K562 (cell line): ENCODE results near the gene RNF44. TPM values are rescaled to one million over a fixed set of nuclear protein-coding genes. Genes with fewer than 3 reads are reported as not detected.

Experiments used
- CBX1 ChIP-seq: sonication (generic); IDR thresholded peaks from 2 replicates; pipeline ENCODE4 v1.6.1; 2016; ENCODE audit warnings: antibody characterized with exemption, low read depth, mild to moderate bottlenecking
- POLR2G ChIP-seq: fragments of 200-400 bp; formaldehyde crosslinking; IDR thresholded peaks from 2 replicates; pipeline ENCODE4 v1.6.1; 2017; ENCODE audit warnings: low read depth, mild to moderate bottlenecking, antibody characterized with exemption, low read length, moderate library complexity
- RNF2 ChIP-seq: sonication (generic); IDR thresholded peaks from 2 replicates; pipeline ENCODE4 v1.6.1; 2016
- RUNX1 ChIP-seq: sonication (generic); IDR thresholded peaks from 2 replicates; pipeline ENCODE4 v1.6.1; 2016; ENCODE audit warnings: antibody characterized with exemption, low read depth
- TAL1 ChIP-seq: fragments of 450-650 bp; IDR thresholded peaks from 2 replicates; pipeline ENCODE4 v1.6.1; 2016; ENCODE audit warnings: mild to moderate bottlenecking
- ZBTB1 ChIP-seq: sonication (generic); formaldehyde crosslinking; IDR thresholded peaks from 2 replicates; pipeline ENCODE4 v1.8.1; 2023; ENCODE audit warnings: missing genetic modification reagents, low read depth, mild to moderate bottlenecking, borderline replicate concordance
- ZNF445 ChIP-seq: fragments of 250-450 bp; sonication (Bioruptor Pico); IDR thresholded peaks from 2 replicates; pipeline ENCODE4 v1.4.0; 2020; ENCODE audit warnings: low read depth, mild to moderate bottlenecking, moderate library complexity
- ZNF592 ChIP-seq: fragments of 450-650 bp; IDR thresholded peaks from 2 replicates; pipeline ENCODE4 v1.6.1; 2017; ENCODE audit warnings: antibody characterized with exemption, mild to moderate bottlenecking
- polyA plus RNA-seq, 8 experiments: library from polyadenylated mRNA; depleted of rRNA in 4 of 8; stranded (reverse) in 5 of 8; unstranded in 3 of 8; fragments of >200 nt; fragmentation: Nextera tagmentation in 2 of 8; fragmentation: Illumina TruSeq in 1 of 8; extraction: Ambion mirVana in 2 of 8; extraction: Trizol in 1 of 8; gene quantifications; 2 replicates each; pipeline versions ENCODE4 v1.2.1 to v1.2.3, GENCODE V29; 2011 to 2014; ENCODE audit warnings: inconsistent platforms in 1 of 8, missing spikeins in 1 of 8
- total RNA-seq, 7 experiments: library from RNA; depleted of rRNA in 6 of 7; stranded (reverse); fragments of >200 nt in 6 of 7; fragmentation: Illumina TruSeq in 2 of 7; extraction: Trizol in 2 of 7; gene quantifications; 2 replicates each; pipeline versions ENCODE4 v1.2.1 to v1.2.3, GENCODE V29; 2011 to 2021; ENCODE audit warnings: low replicate concordance in 1 of 7
- TF ChIP-seq, protein P1 (sequence below): fragments of 200-800 bp; sonication (Bioruptor generic); IDR thresholded peaks from 2 replicates; pipeline ENCODE4 v1.6.1; 2017; ENCODE audit warnings: missing genetic modification characterization, missing compliant biosample characterization

RNF44 gene
- total and polyA plus RNA-seq, 9 of the 15 experiments (the other 6 are each of a cell fraction or from before 2014, with no cell fraction given): 1.6 to 82.6 (median 7.4) TPM

DNA sequence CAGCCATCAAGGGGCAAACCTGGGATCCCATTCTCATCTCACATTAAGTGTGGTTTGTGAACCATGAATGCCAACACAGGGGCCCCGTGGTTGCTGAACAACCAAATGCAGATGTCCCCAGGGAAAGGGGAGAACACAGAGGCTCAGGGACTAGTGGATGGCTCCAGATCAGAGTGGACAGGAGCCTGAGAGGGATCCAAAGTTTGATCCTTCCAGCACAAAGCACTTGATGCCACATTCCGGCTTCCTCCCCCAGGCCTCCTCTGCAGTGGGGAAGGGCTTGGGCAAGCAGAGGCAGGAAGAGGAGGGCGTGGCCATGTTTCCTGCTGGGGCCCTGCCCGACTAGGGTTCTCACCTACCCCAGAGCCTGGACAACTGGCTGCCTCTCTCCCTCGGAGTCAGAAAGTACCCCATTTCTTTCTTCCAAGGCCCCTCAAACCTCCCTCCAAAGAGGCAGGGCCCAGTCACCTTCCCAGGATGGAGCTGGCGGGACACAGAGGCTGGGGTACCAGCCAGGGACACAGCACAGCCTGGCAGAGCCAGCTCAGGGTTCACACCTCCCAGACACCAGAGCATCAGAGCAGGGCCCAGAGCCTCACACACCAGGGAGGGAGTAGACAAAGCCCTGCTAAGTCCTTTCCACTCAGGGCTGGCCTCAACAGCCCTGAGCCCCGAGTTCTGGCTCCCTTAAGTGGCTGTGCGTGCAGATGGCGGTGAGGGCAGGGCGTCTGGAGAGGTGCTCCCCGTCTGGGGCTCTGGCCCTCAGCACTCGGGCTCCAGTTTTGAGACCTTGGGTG lies 4.3 kb upstream of the RNF44 start (continued):
- TF ChIP-seq ZNF592: peak; percentile 13; the same call in 1 of the 2 replicates
- TF ChIP-seq, protein P1, sequence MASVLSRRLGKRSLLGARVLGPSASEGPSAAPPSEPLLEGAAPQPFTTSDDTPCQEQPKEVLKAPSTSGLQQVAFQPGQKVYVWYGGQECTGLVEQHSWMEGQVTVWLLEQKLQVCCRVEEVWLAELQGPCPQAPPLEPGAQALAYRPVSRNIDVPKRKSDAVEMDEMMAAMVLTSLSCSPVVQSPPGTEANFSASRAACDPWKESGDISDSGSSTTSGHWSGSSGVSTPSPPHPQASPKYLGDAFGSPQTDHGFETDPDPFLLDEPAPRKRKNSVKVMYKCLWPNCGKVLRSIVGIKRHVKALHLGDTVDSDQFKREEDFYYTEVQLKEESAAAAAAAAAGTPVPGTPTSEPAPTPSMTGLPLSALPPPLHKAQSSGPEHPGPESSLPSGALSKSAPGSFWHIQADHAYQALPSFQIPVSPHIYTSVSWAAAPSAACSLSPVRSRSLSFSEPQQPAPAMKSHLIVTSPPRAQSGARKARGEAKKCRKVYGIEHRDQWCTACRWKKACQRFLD (CRISPR knock-in tag): peak; percentile 37; the same call in 1 of the 2 replicates
- TF ChIP-seq ZNF445 (CRISPR knock-in tag): no peak
- no peak; the same call in 1 of the 2 replicates for TF ChIP-seq RNF2
- TF ChIP-seq POLR2G: peak; percentile 76
- TF ChIP-seq TAL1: no peak
- no peak for TF ChIP-seq CBX1
- TF ChIP-seq ZBTB1: no peak
- TF ChIP-seq RUNX1: no peak
- TF ChIP-seq, all 486 proteins: peak for 25
